ENCODE results near the gene MAB21L4. TPM values are rescaled to one million over a fixed set of nuclear protein-coding genes. Genes with fewer than 3 reads are reported as not detected.
"Not testable (repeated sequence)": the region's sequence is repeated elsewhere in the genome, so short reads cannot be mapped to it uniquely, and the experiment has no call there.

MAB21L4 gene
- total and polyA plus RNA-seq, 2 donors, result 1.1 to 4.9 TPM

DNA sequence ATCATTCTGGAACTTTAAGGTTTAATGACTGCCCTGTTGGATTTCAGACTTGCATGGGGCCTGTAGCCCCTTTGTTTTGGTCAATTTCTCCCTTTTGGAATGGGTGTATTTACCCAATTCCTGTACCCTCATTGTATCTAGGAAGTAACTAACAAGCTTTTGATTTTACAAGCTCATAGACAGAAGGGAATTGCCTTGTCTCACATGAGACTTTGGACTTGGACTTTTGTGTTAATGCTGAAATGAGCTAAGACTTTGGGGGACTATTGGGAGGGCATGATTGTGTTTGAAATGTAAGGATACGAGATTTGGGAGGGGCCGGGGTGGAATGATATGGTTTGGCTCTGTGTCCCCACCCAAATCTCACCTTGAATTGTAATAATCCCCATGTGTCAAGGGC, 49.6 kb downstream of the MAB21L4 start:
- H3K9me3 ChIP-seq (ENCODE audit: control insufficient read depth in 2 of 2, insufficient read depth in 1 of 2, low read length in 1 of 2); H3K36me3 ChIP-seq (ENCODE audit: control insufficient read depth in 2 of 2, insufficient read depth in 2 of 2, low read length in 1 of 2); H3K27me3 ChIP-seq (ENCODE audit: control insufficient read depth in 2 of 2, insufficient read depth in 1 of 2, low read length in 1 of 2); H3K4me3 ChIP-seq (ENCODE audit: low read length in 2 of 2); H3K4me1 ChIP-seq (ENCODE audit: control insufficient read depth in 2 of 2, insufficient read depth in 2 of 2, low read length in 2 of 2); H3K27ac ChIP-seq (ENCODE audit: low read depth in 1 of 2, low read length in 1 of 2); DNase-seq (ENCODE audit: low read depth in 6 of 9, low spot score in 9 of 9): not testable (repeated sequence)
- WGBS, result 89% methylated on average over 2 of the region's 2 CpGs

DNA sequence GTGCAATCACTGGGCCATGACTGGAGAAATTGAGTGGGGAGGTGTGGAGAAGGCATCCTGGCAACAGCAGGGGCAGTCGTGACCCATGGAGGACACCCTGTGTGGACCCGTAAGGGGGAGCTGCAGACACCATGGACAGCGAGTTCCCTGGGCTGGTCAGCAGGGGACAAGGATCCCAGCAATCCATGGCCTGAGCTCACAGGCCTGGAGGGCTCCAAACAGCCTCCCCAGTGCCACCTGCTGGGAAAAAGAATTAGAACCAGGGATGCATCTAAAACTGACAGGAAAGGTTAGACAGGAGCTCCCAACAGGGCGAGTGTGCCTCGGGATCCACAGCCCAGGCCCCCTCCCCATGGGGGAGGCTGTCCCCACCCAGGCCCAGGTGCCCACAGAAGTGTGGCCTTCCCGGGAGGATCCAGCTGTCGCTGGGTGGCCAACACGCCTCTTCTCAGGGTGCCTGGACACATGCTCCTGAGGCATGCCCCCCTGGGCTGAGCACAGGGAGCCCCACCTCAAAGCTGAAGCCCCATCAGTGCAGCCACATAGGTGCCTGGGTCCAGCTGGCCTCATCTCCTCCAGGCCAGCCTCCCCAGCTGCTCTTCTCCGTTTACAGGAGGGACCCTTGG, 55.4 kb downstream of the MAB21L4 start:
- Histone ChIP-seq H3K27ac (ENCODE audit: low read depth in 1 of 2, low read length in 1 of 2) (no peak overlapping the region), H3K27me3 (ENCODE audit: control insufficient read depth in 2 of 2, insufficient read depth in 1 of 2, low read length in 1 of 2) (peaks cover 0 to 23% of the 10 kb centered on the region in 2 donors), H3K9me3 (ENCODE audit: control insufficient read depth in 2 of 2, insufficient read depth in 1 of 2, low read length in 1 of 2) (no peaks in the 10 kb centered on the region), H3K36me3 (ENCODE audit: control insufficient read depth in 2 of 2, insufficient read depth in 2 of 2, low read length in 1 of 2) (no peaks in the 10 kb centered on the region), H3K4me3 (ENCODE audit: low read length in 2 of 2) (no peak overlapping the region), H3K4me1 (ENCODE audit: control insufficient read depth in 2 of 2, insufficient read depth in 2 of 2, low read length in 2 of 2) (no peaks in the 10 kb centered on the region)
- WGBS, result 67% methylated on average over 9 of the region's 9 CpGs
- DNase-seq (ENCODE audit: low read depth in 6 of 9, low spot score in 9 of 9), result peak in 2 of 9 donors; percentile 18 to 21

DNA sequence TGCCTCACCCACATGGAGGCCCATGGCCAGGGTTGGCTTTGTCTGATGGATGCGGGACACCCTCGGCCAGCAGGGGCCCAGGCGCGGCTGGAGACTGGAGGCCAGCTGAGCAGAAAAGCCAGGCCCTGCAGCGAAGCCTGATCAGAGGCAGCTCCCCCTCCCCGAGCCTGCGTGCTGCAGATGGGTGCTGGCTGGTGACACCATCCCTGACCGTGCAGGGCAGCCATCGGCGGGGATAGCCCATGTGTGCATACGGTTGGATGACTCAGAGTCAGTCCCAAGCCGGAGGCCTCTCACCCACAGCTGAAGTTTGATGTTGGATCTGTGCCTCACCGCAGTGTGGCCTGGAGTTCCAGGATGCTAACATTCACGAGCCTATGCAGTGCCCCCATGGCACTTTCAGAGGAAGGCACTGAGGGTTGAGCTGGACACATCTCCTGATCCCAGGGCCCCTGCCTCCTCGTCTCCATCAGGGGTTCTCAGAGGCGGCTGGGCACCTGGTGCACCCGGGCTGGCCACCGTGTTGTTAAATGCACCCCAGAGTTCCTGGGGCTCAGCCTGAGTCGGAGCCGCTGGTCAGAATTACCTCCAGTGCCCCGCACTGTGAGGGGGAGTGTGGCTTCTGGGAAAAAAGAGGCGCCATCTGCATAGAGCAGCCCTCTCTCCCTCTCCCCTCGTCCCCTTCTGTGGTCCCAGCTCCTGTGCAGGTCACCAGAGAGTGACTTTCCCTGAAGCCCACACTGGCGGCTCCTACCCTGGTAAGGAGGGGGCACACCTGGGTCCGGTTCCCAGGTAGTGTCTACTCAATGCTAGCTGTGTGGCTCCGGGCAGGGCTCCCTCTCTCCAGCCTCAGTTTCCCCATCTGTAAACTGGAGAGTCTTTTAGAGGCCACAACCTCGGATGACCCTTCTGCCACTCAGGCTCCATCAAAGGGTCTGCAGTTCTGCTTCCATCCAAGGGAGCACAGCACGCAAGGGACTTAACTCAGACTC, 56.5 kb downstream of the MAB21L4 start:
- Histone ChIP-seq H3K4me3 (ENCODE audit: low read length in 2 of 2) (no peak overlapping the region), H3K27me3 (ENCODE audit: control insufficient read depth in 2 of 2, insufficient read depth in 1 of 2, low read length in 1 of 2) (peaks cover 0 to 22% of the 10 kb centered on the region in 2 donors), H3K27ac (ENCODE audit: low read depth in 1 of 2, low read length in 1 of 2) (no peak overlapping the region), H3K36me3 (ENCODE audit: control insufficient read depth in 2 of 2, insufficient read depth in 2 of 2, low read length in 1 of 2) (no peaks in the 10 kb centered on the region), H3K4me1 (ENCODE audit: control insufficient read depth in 2 of 2, insufficient read depth in 2 of 2, low read length in 2 of 2) (no peaks in the 10 kb centered on the region), H3K9me3 (ENCODE audit: control insufficient read depth in 2 of 2, insufficient read depth in 1 of 2, low read length in 1 of 2) (no peaks in the 10 kb centered on the region)
- DNase-seq (ENCODE audit: low read depth in 6 of 9, low spot score in 9 of 9), result no peak
- 94% methylated on average over 28 of the region's 28 CpGs for WGBS

DNA sequence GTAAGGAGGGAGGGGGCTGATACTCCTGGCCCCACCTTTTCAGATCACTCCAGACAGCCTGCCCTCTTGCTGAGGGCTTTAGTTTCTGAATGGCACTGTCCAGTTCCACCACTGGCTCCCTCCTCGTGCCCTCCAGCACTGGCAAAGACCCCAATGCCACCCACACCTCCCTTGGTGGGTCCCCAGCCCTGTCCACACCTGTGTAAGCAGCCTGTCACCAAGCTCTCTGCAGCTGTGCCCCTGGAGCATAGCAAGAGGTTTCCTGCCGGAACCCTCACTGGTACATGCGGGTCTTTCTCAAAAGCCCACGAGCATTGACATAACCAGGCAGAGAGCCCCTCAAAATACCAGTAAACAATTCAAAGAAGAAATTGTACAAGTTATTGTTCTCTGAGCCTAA, 58.3 kb downstream of the MAB21L4 start:
- peaks cover 0 to 5% of the 10 kb centered on the region in 2 donors for H3K9me3 ChIP-seq (ENCODE audit: control insufficient read depth in 2 of 2, insufficient read depth in 1 of 2, low read length in 1 of 2)
- no peak overlapping the region for H3K4me3 ChIP-seq (ENCODE audit: low read length in 2 of 2)
- H3K4me1 ChIP-seq (ENCODE audit: control insufficient read depth in 2 of 2, insufficient read depth in 2 of 2, low read length in 2 of 2), result peaks cover under 1% of the 10 kb centered on the region in 2 donors
- H3K36me3 ChIP-seq (ENCODE audit: control insufficient read depth in 2 of 2, insufficient read depth in 2 of 2, low read length in 1 of 2), result no peaks in the 10 kb centered on the region
- H3K27me3 ChIP-seq (ENCODE audit: control insufficient read depth in 2 of 2, insufficient read depth in 1 of 2, low read length in 1 of 2), result peaks cover 0 to 32% of the 10 kb centered on the region in 2 donors
- WGBS, result 69% methylated on average over 4 of the region's 4 CpGs
- no peak overlapping the region for H3K27ac ChIP-seq (ENCODE audit: low read depth in 1 of 2, low read length in 1 of 2)
- DNase-seq (ENCODE audit: low read depth in 6 of 9, low spot score in 9 of 9), result no peak

DNA sequence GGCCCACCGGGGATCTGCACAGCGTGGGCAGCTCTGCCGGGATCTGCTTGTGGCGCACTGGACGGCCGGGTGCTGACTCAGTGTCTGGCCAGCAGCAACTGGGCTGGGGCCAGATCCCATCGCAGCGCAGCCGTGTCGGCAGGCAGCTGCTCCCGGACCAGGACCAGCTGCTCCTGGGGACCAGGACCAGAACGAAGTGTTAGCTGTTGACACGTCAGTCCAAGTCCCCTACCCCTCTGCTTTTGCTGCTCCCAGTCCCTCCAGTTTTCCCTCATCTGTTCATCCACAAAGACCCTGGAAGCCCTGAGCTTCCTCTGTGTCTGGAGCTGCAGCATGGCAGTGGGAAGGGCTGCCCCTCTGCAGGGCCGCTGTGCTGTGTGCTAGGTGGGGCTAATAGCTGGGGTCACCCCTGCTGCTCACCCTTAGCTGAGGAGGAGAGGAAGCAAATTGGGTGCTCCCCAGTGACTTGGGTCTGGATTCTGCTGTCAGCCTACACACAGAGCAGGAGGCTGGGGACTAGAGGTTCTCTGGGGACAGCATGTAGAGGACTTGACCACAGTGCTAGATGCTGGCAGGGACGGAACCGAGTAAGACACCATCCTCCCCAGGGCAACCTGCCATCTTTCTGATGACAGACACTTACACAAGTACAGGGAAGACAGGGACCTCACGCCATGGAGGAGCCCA, 59.0 kb downstream of the MAB21L4 start:
- Histone ChIP-seq H3K4me3 (ENCODE audit: low read length in 2 of 2) (no peak overlapping the region), H3K9me3 (ENCODE audit: control insufficient read depth in 2 of 2, insufficient read depth in 1 of 2, low read length in 1 of 2) (peaks cover 0 to 9% of the 10 kb centered on the region in 2 donors), H3K27ac (ENCODE audit: low read depth in 1 of 2, low read length in 1 of 2) (no peak overlapping the region), H3K36me3 (ENCODE audit: control insufficient read depth in 2 of 2, insufficient read depth in 2 of 2, low read length in 1 of 2) (no peaks in the 10 kb centered on the region), H3K27me3 (ENCODE audit: control insufficient read depth in 2 of 2, insufficient read depth in 1 of 2, low read length in 1 of 2) (peaks cover under 1 to 39% of the 10 kb centered on the region in 2 donors), H3K4me1 (ENCODE audit: control insufficient read depth in 2 of 2, insufficient read depth in 2 of 2, low read length in 2 of 2) (peaks cover 4 to 5% of the 10 kb centered on the region in 2 donors)
- 94% methylated on average over 17 of the region's 17 CpGs for WGBS
- no peak for DNase-seq (ENCODE audit: low read depth in 6 of 9, low spot score in 9 of 9)

Other genes with a start within 250 kb of the MAB21L4 start
- gene AQP12B, start 213.3 kb downstream of the MAB21L4 start, total RNA-seq, result under 0.01 TPM
- gene AQP12B, start 213.3 kb downstream of the MAB21L4 start, polyA plus RNA-seq, result 0.11 TPM
- not detected for gene AQP12A, start 204.3 kb downstream of the MAB21L4 start, total RNA-seq
- gene AQP12A, start 204.3 kb downstream of the MAB21L4 start, polyA plus RNA-seq, result 0.34 TPM
- 0.42 TPM for gene KIF1A, start 75.9 kb downstream of the MAB21L4 start, total RNA-seq
- 0.78 TPM for gene KIF1A, start 75.9 kb downstream of the MAB21L4 start, polyA plus RNA-seq
- 0.14 TPM for gene AGXT, start 27.3 kb downstream of the MAB21L4 start, total RNA-seq
- gene AGXT, start 27.3 kb downstream of the MAB21L4 start, polyA plus RNA-seq, result 0.94 TPM
- gene CROCC2, start 10.2 kb upstream of the MAB21L4 start, total RNA-seq, result not detected
- 0.02 TPM for gene CROCC2, start 10.2 kb upstream of the MAB21L4 start, polyA plus RNA-seq
- gene SNED1, start 102.5 kb upstream of the MAB21L4 start, total RNA-seq, result 7.1 TPM
- 3.2 TPM for gene SNED1, start 102.5 kb upstream of the MAB21L4 start, polyA plus RNA-seq
- gene MTERF4, start 206.1 kb upstream of the MAB21L4 start, total RNA-seq, result 34.5 TPM
- 41.7 TPM for gene MTERF4, start 206.1 kb upstream of the MAB21L4 start, polyA plus RNA-seq

Data from thymus (tissue), 11 donors.